ENCODE results near the gene PROX1. TPM values are rescaled to one million over a fixed set of nuclear protein-coding genes. Genes with fewer than 3 reads are reported as not detected.
A peak's percentile ranks its signal among the peaks of the same experiment; 100 is the strongest.

The PROX1 gene
- total and polyA plus RNA-seq, 11 donors, result 6.9 to 145 (median 64.4) TPM

- WGBS, 4 donors, result 43 to 55% (median 46%) methylated on average over 9 of the region's 9 CpGs
- Histone ChIP-seq H3K4me1 (peaks cover 0 to 7% (median 0%) of the 10 kb centered on the region in 12 donors), H3K27ac (peak overlapping the region in 4 of 12 donors; percentile 18 to 46 (median 32)), H3K4me3 (no peak overlapping the region), H3K27me3 (peaks cover 0 to 3% (median 0%) of the 10 kb centered on the region in 9 donors), H3K36me3 (no peaks in the 10 kb centered on the region), H3K9me3 (peaks cover 0 to 19% (median 0%) of the 10 kb centered on the region in 12 donors)
- intact Hi-C loops (cut with DNase I), result loop anchor here in 2 of 10 donors (2.0 to 5.0 kb wide), 2 partner anchors 56 to 57 kb away; no protein-coding TSS in a partner anchor
- ATAC-seq (peak; percentile 37 to 88 (median 69)), DNase-seq (no peak)
- TF ChIP-seq POLR2A (IDR thresholded peaks at IDR 0.05), result no peak
- no peak for TF ChIP-seq CTCF (IDR thresholded peaks at IDR 0.05)
Measured at GRCh38 chr1:214050513-214051401, 63.0 kb downstream of the PROX1 start.

- Histone ChIP-seq H3K36me3 (no peaks in the 10 kb centered on the region), H3K27me3 (peaks cover 0 to 3% (median 0%) of the 10 kb centered on the region in 9 donors), H3K4me3 (no peak overlapping the region), H3K4me1 (peaks cover 0 to 7% (median 0%) of the 10 kb centered on the region in 12 donors), H3K27ac (peak overlapping the region in 1 of 12 donors; percentile 35), H3K9me3 (peaks cover 0 to 18% (median 0%) of the 10 kb centered on the region in 12 donors)
- no peak for ATAC-seq
- no peak for DNase-seq
- WGBS, 4 donors, result 89 to 95% (median 91%) methylated on average over 4 of the region's 4 CpGs
- TF ChIP-seq POLR2A (IDR thresholded peaks at IDR 0.05), result no peak
- TF ChIP-seq CTCF (IDR thresholded peaks at IDR 0.05), result no peak
- intact Hi-C loops (cut with DNase I), result loop anchor here in 2 of 10 donors (2.0 to 5.0 kb wide), 2 partner anchors 55 to 56 kb away; no protein-coding TSS in a partner anchor
Measured at GRCh38 chr1:214051786-214052185, 64.0 kb downstream of the PROX1 start.

- intact Hi-C loops (cut with DNase I), result no loop called here
- Histone ChIP-seq H3K27me3 (peaks cover 0 to 6% (median 0%) of the 10 kb centered on the region in 9 donors), H3K9me3 (no peaks in the 10 kb centered on the region), H3K4me3 (no peak overlapping the region), H3K4me1 (no peaks in the 10 kb centered on the region), H3K27ac (no peak overlapping the region), H3K36me3 (no peaks in the 10 kb centered on the region)
- no peak for ATAC-seq
- DNase-seq, result no peak
- 78 to 85% (median 82%) methylated on average over 5 of the region's 5 CpGs for WGBS, 4 donors
- no peak for TF ChIP-seq CTCF (IDR thresholded peaks at IDR 0.05)
- no peak for TF ChIP-seq POLR2A (IDR thresholded peaks at IDR 0.05)
Measured at GRCh38 chr1:214058076-214058475, 70.3 kb downstream of the PROX1 start.

GRCh38 chr1:214066190-214066589, 78.4 kb downstream of the PROX1 start:
- ATAC-seq (no peak), DNase-seq (no peak)
- no peak overlapping the region for H3K27ac ChIP-seq
- H3K27me3 ChIP-seq, result peaks cover 0 to 8% (median 0%) of the 10 kb centered on the region in 9 donors
- TF ChIP-seq POLR2A (IDR thresholded peaks at IDR 0.05), result no peak
- no peak for TF ChIP-seq CTCF (IDR thresholded peaks at IDR 0.05)
- H3K4me3 ChIP-seq, result no peak overlapping the region
- WGBS, 4 donors, result 63 to 71% (median 70%) methylated on average over 6 of the region's 6 CpGs
- intact Hi-C loops (cut with DNase I), result no loop called here
- no peaks in the 10 kb centered on the region for H3K9me3 ChIP-seq
- H3K36me3 ChIP-seq, result no peaks in the 10 kb centered on the region
- H3K4me1 ChIP-seq, result no peaks in the 10 kb centered on the region
